ENCODE results near the gene TMEM127. TPM values are rescaled to one million over a fixed set of nuclear protein-coding genes. Genes with fewer than 3 reads are reported as not detected.

TMEM127 gene
- polyA plus RNA-seq, 3 donors: 72.3 to 107 (median 78.5) TPM

GRCh38 chr2:96218508-96219131, 47.2 kb downstream of the TMEM127 start:
- Mint-ChIP-seq H3K36me3 (peaks cover 6 to 11% of the 10 kb centered on the region in 2 donors), H3K4me3 (no peak overlapping the region), H3K27me3 (ENCODE audit: low read depth in 3 of 3) (no peaks in the 10 kb centered on the region), H3K9me3 (no peaks in the 10 kb centered on the region), H3K27ac (peak overlapping the region in 4 of 7 donors; percentile 72 to 87 (median 75)), H3K4me1 (peaks cover 62% of the 10 kb centered on the region)
- Histone ChIP-seq H2AFZ (ENCODE audit: insufficient read depth, low read depth, low read length, poor library complexity, severe bottlenecking) (no peak overlapping the region), H3K4me1 (ENCODE audit: control insufficient read depth in 1 of 2, insufficient read depth in 2 of 2, low read length in 2 of 2) (peaks cover 42 to 46% of the 10 kb centered on the region in 2 donors), H3K4me3 (replicated peaks in 1 of 3; ENCODE audit: low read depth in 2 of 3, low read length in 3 of 3) (no peak overlapping the region), H3K9me3 (replicated peaks in 1 of 2; ENCODE audit: control insufficient read depth in 1 of 2, insufficient read depth in 1 of 2, low read length in 2 of 2) (no peaks in the 10 kb centered on the region), H3K9ac (ENCODE audit: insufficient read depth, low read length, poor library complexity, severe bottlenecking) (no peak overlapping the region), H3K79me2 (ENCODE audit: insufficient read depth, low read length) (peaks cover 43% of the 10 kb centered on the region), H3K27me3 (ENCODE audit: control insufficient read depth in 2 of 2, insufficient read depth in 2 of 2, low read length in 2 of 2) (no peaks in the 10 kb centered on the region), H3K4me2 (replicated peaks; ENCODE audit: extremely low read depth, low read length, poor library complexity, severe bottlenecking) (no peak overlapping the region), H3K27ac (ENCODE audit: low read depth in 1 of 2, low read length in 2 of 2) (peak overlapping the region in 1 of 2 donors; percentile 45), H3K36me3 (replicated peaks in 1 of 2; ENCODE audit: control insufficient read depth in 1 of 2, insufficient read depth in 2 of 2, low read length in 2 of 2) (no peaks in the 10 kb centered on the region), H4K20me1 (ENCODE audit: insufficient read depth, low read length) (no peaks in the 10 kb centered on the region)
- intact Hi-C loops (cut with micrococcal nuclease): no loop called here
- TF ChIP-seq CTCF (IDR thresholded peaks at IDR 0.05): no peak
- no peak for DNase-seq
- 30% methylated on average over 3 of the region's 13 CpGs for WGBS (ENCODE audit: insufficient coverage)

- H3K79me2 ChIP-seq (ENCODE audit: insufficient read depth, low read length): peaks cover 58% of the 10 kb centered on the region
- H3K27me3 ChIP-seq (ENCODE audit: control insufficient read depth in 2 of 2, insufficient read depth in 2 of 2, low read length in 2 of 2): no peaks in the 10 kb centered on the region
- H3K36me3 Mint-ChIP-seq: peaks cover 13 to 30% of the 10 kb centered on the region in 2 donors
- H3K9me3 Mint-ChIP-seq: no peaks in the 10 kb centered on the region
- H3K4me2 ChIP-seq (replicated peaks; ENCODE audit: extremely low read depth, low read length, poor library complexity, severe bottlenecking): no peak overlapping the region
- H3K4me1 Mint-ChIP-seq: peaks cover 44% of the 10 kb centered on the region
- H4K20me1 ChIP-seq (ENCODE audit: insufficient read depth, low read length): no peaks in the 10 kb centered on the region
- peak overlapping the region in 5 of 7 donors; percentile 42 to 87 (median 64) for H3K27ac Mint-ChIP-seq
- no peaks in the 10 kb centered on the region for H3K36me3 ChIP-seq (replicated peaks in 1 of 2; ENCODE audit: control insufficient read depth in 1 of 2, insufficient read depth in 2 of 2, low read length in 2 of 2)
- intact Hi-C loops (cut with micrococcal nuclease): no loop called here
- no CpG with 5 or more reads among the region's 4 CpGs for WGBS (ENCODE audit: insufficient coverage)
- peak overlapping the region in 1 of 2 donors; percentile 59 for H3K27ac ChIP-seq (ENCODE audit: low read depth in 1 of 2, low read length in 2 of 2)
- H3K9me3 ChIP-seq (replicated peaks in 1 of 2; ENCODE audit: control insufficient read depth in 1 of 2, insufficient read depth in 1 of 2, low read length in 2 of 2): no peaks in the 10 kb centered on the region
- no peak for TF ChIP-seq CTCF (IDR thresholded peaks at IDR 0.05)
- no peaks in the 10 kb centered on the region for H3K27me3 Mint-ChIP-seq (ENCODE audit: low read depth in 3 of 3)
- H3K4me1 ChIP-seq (ENCODE audit: control insufficient read depth in 1 of 2, insufficient read depth in 2 of 2, low read length in 2 of 2): peaks cover 27 to 29% of the 10 kb centered on the region in 2 donors
- H2AFZ ChIP-seq (ENCODE audit: insufficient read depth, low read depth, low read length, poor library complexity, severe bottlenecking): no peak overlapping the region
- DNase-seq: no peak
- H3K4me3 ChIP-seq (replicated peaks in 1 of 3; ENCODE audit: low read depth in 2 of 3, low read length in 3 of 3): no peak overlapping the region
- H3K4me3 Mint-ChIP-seq: no peak overlapping the region
- H3K9ac ChIP-seq (ENCODE audit: insufficient read depth, low read length, poor library complexity, severe bottlenecking): no peak overlapping the region
Observed at GRCh38 chr2:96214554-96214953, 51.2 kb downstream of the TMEM127 start.

Measured in CD14-positive monocyte (primary cell).